Activated CD4-positive, alpha-beta T cell treated with anti-CD3 and anti-CD28 coated beads, Interleukin-2, Interleukin-6, amounts not matched to agents 100 ng/mL and 50 ng/mL, durations not matched to agents 16 hours and 8 hours (primary cell): Measurements from ENCODE around the gene GPC5.
"Not testable (repeated sequence)": the region's sequence is repeated elsewhere in the genome, so short reads cannot be mapped to it uniquely, and the experiment has no call there.

ENCODE experiments used
- DNase-seq: peaks from one replicate; pipeline ENCODE4 v3.0.0-alpha.2; 2020

The GPC5 gene

GRCh38 chr13:92717857-92718256 lies 1319.4 kb downstream of the GPC5 start:
- no peak for DNase-seq

GRCh38 chr13:92719868-92720267 lies 1321.4 kb downstream of the GPC5 start:
- DNase-seq = no peak

DNA sequence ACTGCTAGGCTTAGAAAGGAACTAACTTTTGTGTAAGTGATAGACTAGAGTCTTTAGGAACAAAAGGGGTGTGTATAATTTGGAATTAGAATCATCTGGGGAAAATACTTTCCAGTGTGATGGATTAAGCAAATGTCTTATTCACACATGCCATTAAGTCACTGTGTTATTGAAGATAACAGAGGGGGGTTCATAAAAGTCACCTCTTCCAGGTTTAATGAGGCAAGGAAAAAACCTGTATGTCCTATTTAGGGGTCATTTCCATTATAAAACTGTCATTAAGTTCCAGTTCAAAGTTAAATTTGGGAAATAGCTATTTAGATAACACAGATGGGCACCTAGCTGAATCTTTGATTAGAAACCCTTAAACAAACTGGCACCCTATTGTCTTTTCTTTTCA lies 1323.2 kb downstream of the GPC5 start:
- no peak for DNase-seq

DNA sequence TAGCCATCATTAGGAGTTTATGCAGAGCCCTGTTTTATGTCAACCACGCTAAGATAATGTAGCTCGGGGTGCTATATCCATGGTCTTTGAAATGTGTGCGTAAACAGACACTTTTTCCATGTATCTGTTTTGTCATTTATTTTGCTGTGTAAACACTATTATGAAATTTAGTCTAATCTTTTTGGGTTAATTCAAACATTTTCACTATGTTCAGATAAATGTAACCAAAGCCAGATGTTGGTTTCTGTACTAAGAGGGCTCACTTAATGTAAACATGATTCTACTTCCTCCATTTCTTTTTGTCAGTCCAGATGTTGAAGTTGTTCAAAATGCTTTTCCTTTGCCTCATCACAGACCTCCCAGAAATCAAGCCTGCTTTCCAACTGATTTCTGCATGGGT lies 1328.7 kb downstream of the GPC5 start:
- DNase-seq = no peak

- no peak for DNase-seq
Measured at GRCh38 chr13:92734068-92734467, 1335.6 kb downstream of the GPC5 start.

- no peak for DNase-seq
Measured at GRCh38 chr13:92734545-92734944, 1336.1 kb downstream of the GPC5 start.

DNA sequence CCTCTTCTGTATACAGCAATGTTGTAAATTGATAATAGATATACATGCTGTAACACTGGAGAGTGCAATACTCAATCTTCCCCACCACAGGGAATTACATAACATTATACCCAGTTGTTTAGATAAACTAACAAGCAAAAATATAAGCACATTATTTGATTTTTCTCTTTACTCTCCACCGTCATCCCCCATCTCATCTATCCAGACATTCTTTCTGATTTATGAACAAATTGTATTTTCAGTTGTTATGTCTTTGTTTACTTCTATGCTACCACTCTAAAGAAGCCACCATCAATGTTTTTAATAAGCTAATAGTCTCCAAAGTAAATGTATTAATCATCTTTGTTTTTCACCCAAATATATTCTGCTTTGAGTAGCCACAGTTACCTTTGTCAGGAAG lies 1337.5 kb downstream of the GPC5 start:
- DNase-seq = no peak

DNA sequence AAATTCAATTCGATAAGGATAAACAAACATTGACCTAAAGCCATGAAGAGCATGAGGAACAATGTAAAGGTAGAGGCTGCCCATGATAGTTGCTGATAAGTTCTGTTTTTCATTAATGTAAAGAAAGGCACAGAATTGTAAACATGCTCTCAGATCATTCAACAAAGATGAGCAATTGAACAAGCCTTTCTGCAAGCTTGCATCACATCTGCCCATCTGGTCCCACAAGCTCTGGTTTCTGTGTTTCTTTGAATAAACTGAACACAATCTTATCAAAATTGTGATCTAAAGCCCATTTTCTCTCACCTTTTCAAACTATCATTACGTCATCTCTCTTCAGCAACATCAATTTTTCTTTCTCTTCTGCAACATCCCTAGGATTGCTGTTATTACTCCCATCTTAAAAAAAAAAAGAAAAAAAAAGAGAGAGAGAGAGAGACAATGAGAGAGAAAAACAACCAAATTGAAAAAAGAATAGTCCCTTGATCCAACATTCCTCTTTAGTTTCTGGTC lies 1340.9 kb downstream of the GPC5 start:
- DNase-seq = no peak

GRCh38 chr13:92743992-92744391 lies 1345.6 kb downstream of the GPC5 start:
- no peak for DNase-seq

- DNase-seq = no peak
Measured at GRCh38 chr13:92745258-92745657, 1346.8 kb downstream of the GPC5 start.

DNA sequence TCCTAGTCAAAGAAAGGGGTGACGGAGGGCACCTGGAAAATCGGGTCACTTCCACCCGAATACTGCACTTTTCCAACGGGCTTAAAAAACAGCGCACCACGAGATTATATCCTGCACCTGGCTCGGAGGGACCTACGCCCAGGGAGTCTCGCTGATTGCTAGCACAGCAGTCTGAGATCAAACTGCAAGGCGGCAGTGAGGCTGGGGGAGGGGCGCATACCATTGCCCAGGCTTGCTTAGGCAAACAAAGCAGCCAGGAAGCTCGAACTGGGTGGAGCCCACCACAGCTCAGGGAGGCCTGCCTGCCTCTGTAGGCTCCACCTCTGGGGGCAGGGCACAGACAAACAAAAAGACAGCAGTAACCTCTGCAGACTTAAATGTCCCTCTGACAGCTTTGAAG lies 1354.3 kb downstream of the GPC5 start:
- DNase-seq = not testable (repeated sequence)

GRCh38 chr13:92761710-92762109 lies 1363.3 kb downstream of the GPC5 start:
- DNase-seq = no peak

- DNase-seq = no peak
Measured at GRCh38 chr13:92767468-92767867, 1369.0 kb downstream of the GPC5 start.

GRCh38 chr13:92768602-92769001 lies 1370.2 kb downstream of the GPC5 start:
- DNase-seq = no peak

DNA sequence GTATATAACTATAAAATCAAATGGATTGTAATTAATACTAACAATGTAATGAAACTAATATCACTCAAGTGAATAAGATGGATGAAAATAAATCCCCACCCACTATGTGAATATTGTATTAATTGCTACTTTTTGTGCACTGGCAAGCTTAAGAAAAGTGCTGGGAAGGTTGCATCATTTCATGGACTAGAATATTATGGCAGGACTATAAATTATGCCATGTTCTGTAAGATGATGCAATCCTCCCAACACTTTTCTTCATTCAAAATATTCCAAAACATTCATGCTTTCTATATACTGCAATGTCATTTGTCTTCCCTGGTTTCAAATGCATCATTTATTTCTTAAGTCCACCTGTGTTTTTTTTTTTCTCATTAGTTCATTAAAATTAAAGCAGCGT lies 1370.6 kb downstream of the GPC5 start:
- no peak for DNase-seq

- no peak for DNase-seq
Measured at GRCh38 chr13:92775658-92776057, 1377.2 kb downstream of the GPC5 start.

DNA sequence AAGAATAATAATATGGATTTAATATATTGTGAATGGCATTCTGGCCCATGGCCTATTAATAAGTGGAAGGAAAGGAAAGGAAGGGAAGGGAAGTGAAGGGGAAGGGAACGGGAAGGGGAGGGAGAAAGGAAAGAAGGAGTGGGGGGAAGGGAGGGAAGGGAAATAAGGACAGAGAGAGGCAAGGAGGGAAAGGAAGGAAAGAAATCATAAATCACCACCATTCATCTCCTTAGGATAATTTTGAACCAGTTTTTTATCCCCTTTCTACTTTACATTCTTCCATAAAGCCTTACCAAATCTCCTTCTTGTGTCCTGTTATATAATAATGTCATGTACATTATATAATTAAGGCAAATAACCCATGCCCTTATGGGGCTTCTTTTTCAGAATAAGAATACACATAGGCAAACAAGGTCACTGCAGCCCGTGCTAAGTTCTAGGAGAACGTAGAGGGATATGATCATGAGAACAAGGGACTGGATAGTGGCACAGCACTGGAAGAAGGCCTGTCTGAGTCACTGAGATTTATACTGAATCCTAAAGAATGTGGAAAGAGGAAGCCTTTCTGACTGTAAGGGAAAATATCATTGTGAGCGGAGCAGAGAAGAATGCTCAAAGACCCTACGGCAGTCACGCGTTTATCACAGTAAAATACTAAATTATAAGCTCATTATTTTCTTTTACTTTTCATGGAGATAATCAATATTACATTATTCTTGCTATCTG lies 1383.7 kb downstream of the GPC5 start:
- no peak for DNase-seq

DNA sequence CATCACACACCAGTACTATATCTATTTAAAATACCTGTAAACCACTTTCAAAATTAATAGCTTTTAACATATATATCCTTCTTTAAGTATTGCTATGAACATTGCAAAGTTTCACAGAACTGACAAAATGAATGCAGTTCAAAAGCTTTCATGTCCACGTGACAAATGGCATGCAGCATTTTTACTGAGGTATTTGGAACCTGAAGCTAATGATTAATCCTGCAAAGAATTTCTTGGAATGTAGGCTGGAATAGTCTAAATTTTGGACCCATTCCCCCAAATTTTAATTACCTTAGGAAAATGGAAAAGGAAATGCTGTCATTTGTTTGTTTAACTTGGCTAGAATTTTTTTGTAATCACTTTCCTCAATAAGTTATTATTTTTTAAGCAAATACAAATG lies 1404.4 kb downstream of the GPC5 start:
- DNase-seq = no peak

GRCh38 chr13:92804346-92804745 lies 1405.9 kb downstream of the GPC5 start:
- no peak for DNase-seq

DNA sequence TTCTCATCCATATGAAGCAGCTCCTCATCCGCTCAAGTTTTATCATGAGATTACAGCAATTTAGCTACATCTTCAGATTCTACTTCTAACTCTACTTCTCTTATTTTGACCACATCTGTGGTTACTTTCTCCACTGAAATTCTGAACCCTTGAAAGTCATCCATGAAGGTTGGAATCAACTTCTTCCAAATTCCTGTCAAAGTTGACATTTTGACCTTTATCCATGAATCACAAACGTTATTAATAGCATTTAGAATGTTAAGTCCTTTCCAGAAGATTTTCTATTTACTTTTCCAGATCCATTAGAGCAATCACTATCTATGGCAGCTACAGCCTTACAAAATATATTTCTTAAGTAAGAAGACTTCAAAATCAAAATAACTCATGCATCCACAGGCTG lies 1406.5 kb downstream of the GPC5 start:
- DNase-seq = no peak

DNA sequence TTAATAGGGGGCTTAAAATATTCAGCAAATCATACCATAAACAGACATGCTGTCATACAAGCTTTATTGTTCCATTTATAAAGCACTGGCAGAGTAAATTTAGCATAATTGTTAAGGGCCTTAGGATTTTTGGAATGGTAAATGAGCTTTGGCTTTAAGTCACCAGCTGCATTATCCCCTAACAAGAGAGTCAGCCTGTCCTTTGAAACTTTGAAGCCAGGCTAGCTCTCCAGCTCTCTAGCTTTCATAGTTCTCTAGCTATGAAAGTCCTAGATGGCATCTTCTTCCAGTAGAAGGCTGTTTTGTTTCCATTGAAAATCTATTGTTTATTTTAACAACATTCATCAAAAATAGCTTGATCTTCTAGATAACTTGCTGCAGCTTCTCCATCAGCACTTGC lies 1407.3 kb downstream of the GPC5 start:
- DNase-seq = no peak

DNA sequence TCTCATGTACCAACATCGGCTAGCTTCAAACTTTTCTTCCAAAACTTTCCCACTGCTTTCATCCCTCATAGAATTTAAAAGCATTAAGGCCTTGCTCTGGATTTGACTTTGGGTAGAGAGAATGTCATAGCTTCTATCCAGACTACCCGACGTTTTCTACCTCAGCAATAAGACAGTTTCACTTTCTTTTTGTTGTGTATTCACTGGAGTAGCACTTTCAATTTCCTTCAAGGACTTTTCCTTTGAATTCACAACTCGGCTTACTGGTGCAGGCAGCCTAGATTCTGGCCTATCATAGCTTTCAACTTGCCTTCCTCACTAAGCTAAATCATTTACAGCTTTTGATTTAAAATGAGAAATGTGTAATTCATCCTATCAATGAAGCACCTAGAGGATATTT lies 1407.8 kb downstream of the GPC5 start:
- peak; percentile 11 for DNase-seq

DNA sequence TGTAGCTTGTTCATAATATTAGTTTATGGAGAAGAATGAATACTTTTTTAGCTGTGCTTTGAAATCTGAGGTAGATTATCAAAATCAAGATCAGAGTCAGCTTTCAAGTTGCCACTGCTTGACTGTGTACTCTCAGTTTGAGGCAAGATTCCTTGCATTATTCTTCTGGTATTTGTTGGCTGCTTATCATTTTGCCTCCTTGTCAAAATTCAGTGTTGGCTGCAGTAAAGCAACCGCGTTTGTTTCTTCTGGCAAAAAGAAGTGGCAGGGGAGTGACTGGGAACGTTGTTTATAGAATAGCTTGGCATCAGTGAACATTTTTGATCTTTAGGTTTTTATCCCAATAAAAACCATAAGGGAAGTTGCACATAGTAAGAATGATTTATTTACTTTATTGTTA lies 1408.9 kb downstream of the GPC5 start:
- no peak for DNase-seq

GRCh38 chr13:92807966-92808365 lies 1409.5 kb downstream of the GPC5 start:
- no peak for DNase-seq

DNA sequence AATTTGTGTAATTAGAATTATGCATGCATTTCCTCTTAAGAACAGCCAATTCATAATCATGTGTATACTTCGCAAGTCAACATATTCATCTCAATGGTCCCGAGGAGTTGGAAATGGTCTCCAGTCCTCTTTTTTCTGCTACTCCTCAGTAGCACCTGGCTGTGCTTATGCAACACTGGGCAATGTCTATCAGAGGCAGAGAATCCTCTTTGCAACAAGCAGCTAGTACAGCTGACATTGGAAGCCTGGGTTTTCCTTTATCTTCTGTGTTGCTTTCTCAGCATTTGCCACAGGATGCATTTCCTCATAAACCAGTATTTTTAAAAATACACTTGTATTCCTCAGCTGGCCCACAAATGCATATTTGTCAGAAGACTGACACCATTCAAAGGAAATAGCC lies 1422.9 kb downstream of the GPC5 start:
- DNase-seq = no peak
